ENCODE results near the gene NOVA1.

NOVA1 gene

DNA sequence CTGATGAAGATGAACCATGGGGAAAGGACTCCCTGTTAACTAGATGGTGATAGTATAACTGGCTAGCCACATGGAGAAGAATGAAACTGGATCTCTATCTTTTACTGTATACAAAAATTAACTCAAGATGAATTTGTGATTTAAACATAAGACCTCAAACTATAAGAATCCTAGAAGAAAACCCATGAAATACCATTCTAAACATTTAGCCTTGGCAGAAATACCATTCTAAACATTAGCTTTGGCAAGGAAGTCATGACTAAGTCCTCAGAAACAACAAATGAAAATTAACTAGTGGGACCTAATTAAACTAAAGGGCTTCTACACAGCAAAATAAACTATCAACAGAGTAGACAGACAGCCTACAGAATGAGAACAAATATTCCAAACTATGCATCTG, 28.4 kb upstream of the NOVA1 start:
- TF ChIP-seq, protein P1, sequence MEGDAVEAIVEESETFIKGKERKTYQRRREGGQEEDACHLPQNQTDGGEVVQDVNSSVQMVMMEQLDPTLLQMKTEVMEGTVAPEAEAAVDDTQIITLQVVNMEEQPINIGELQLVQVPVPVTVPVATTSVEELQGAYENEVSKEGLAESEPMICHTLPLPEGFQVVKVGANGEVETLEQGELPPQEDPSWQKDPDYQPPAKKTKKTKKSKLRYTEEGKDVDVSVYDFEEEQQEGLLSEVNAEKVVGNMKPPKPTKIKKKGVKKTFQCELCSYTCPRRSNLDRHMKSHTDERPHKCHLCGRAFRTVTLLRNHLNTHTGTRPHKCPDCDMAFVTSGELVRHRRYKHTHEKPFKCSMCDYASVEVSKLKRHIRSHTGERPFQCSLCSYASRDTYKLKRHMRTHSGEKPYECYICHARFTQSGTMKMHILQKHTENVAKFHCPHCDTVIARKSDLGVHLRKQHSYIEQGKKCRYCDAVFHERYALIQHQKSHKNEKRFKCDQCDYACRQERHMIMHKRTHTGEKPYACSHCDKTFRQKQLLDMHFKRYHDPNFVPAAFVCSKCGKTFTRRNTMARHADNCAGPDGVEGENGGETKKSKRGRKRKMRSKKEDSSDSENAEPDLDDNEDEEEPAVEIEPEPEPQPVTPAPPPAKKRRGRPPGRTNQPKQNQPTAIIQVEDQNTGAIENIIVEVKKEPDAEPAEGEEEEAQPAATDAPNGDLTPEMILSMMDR (IDR thresholded peaks at IDR 0.05; ENCODE audit: low read depth, low read length, poor library complexity, severe bottlenecking) = no peak
- TF ChIP-seq EZH2phosphoT487 (IDR thresholded peaks at IDR 0.05; ENCODE audit: borderline replicate concordance, low read length) = no peak

DNA sequence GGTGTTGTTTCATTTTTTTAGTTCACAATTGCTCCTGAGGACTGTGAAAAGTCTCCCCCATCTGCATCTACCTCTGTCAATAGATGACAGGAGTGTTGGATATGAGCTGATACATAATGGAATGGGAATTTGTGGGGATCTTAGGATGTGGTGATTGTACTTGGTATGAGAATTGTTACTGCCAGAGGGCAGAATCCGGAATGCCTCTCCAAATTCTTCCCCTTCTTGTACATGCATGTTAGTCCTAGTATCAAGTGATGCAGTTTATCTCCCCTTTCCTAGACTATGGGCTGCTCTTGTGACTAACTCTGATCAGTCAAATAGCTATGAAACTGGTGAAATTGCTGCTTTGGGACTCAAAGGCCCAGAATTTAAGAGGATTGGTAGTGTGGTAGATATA, 24.8 kb upstream of the NOVA1 start:
- TF ChIP-seq, protein P1 (IDR thresholded peaks at IDR 0.05; ENCODE audit: low read depth, low read length, poor library complexity, severe bottlenecking) = no peak
- TF ChIP-seq EZH2phosphoT487 (IDR thresholded peaks at IDR 0.05; ENCODE audit: borderline replicate concordance, low read length) = no peak
- Histone ChIP-seq H3K9me2 (replicated peaks; ENCODE audit: control insufficient read depth, low read length) (no peaks in the 10 kb centered on the region), H3K4me1 (ENCODE audit: control insufficient read depth, low read length) (no peaks in the 10 kb centered on the region), H4K20me1 (ENCODE audit: control insufficient read depth, insufficient read depth, low read depth, low read length) (no peaks in the 10 kb centered on the region), H3K36me3 (ENCODE audit: control insufficient read depth, low read length) (no peaks in the 10 kb centered on the region), H3K4me3 (ENCODE audit: low read length) (no peak overlapping the region), H3K79me2 (ENCODE audit: control insufficient read depth, low read length) (no peaks in the 10 kb centered on the region), H3K27ac (ENCODE audit: low read depth, low read length) (no peak overlapping the region), H3K9me3 (ENCODE audit: control insufficient read depth, insufficient read depth, low read length) (no peaks in the 10 kb centered on the region), H3K27me3 (ENCODE audit: control insufficient read depth, low read length) (no peaks in the 10 kb centered on the region), H3F3A (ENCODE audit: control insufficient read depth, insufficient read depth) (no peaks in the 10 kb centered on the region), H3K4me2 (ENCODE audit: low read length) (no peak overlapping the region)

More for the DNA sequence above, 28.4 kb upstream of the NOVA1 start:
- Histone ChIP-seq H3K79me2 (ENCODE audit: control insufficient read depth, low read length) (no peaks in the 10 kb centered on the region), H3K9me3 (ENCODE audit: control insufficient read depth, insufficient read depth, low read length) (no peaks in the 10 kb centered on the region), H3F3A (ENCODE audit: control insufficient read depth, insufficient read depth) (no peaks in the 10 kb centered on the region), H3K4me2 (ENCODE audit: low read length) (no peak overlapping the region), H3K4me1 (ENCODE audit: control insufficient read depth, low read length) (no peaks in the 10 kb centered on the region), H3K27ac (ENCODE audit: low read depth, low read length) (no peak overlapping the region), H4K20me1 (ENCODE audit: control insufficient read depth, insufficient read depth, low read depth, low read length) (no peaks in the 10 kb centered on the region), H3K36me3 (ENCODE audit: control insufficient read depth, low read length) (no peaks in the 10 kb centered on the region), H3K4me3 (ENCODE audit: low read length) (no peak overlapping the region), H3K27me3 (ENCODE audit: control insufficient read depth, low read length) (no peaks in the 10 kb centered on the region), H3K9me2 (replicated peaks; ENCODE audit: control insufficient read depth, low read length) (no peaks in the 10 kb centered on the region)

DNA sequence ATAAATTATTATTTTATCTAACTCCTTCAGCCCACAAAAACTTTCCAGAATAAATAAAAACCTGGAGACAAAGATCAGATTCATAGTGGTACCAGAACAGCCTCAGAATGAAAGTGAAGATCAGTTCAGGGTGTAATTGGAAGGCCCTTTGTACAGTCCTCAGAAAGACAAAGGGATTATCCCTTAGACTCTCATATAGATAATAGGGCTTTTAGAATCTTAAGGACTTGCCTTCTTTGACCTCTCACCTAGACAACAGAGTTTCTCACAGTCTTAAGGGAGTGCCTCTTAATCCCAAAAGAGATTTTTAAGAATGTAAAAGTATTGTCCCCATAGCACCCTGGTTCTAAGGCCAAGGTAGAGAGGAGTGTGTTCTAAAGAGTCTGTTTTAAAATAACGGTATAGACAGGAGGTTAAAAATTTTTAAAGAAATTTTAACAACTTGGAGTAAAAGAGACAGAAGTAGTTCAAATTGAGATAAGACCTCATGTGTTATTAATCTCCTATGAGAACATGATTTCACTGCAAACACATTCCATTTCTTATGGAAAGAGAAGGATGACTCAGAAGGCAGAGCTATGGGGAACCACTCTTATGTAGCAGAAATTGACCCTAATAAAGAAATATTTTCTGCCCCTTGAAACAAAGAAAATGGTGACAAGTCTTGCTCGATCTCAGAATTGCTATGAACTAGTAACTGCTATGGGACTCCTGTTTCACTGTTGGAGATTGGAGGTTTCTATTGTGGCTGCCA, 24.2 kb upstream of the NOVA1 start:
- Histone ChIP-seq H3K36me3 (ENCODE audit: control insufficient read depth, low read length) (no peaks in the 10 kb centered on the region), H3K9me2 (replicated peaks; ENCODE audit: control insufficient read depth, low read length) (no peaks in the 10 kb centered on the region), H3K27me3 (ENCODE audit: control insufficient read depth, low read length) (no peaks in the 10 kb centered on the region), H3K79me2 (ENCODE audit: control insufficient read depth, low read length) (no peaks in the 10 kb centered on the region), H3K4me3 (ENCODE audit: low read length) (no peak overlapping the region), H3F3A (ENCODE audit: control insufficient read depth, insufficient read depth) (no peaks in the 10 kb centered on the region), H3K9me3 (ENCODE audit: control insufficient read depth, insufficient read depth, low read length) (no peaks in the 10 kb centered on the region), H3K27ac (ENCODE audit: low read depth, low read length) (no peak overlapping the region), H3K4me1 (ENCODE audit: control insufficient read depth, low read length) (no peaks in the 10 kb centered on the region), H4K20me1 (ENCODE audit: control insufficient read depth, insufficient read depth, low read depth, low read length) (no peaks in the 10 kb centered on the region), H3K4me2 (ENCODE audit: low read length) (no peak overlapping the region)
- TF ChIP-seq, protein P1 (IDR thresholded peaks at IDR 0.05; ENCODE audit: low read depth, low read length, poor library complexity, severe bottlenecking) = no peak
- no peak for TF ChIP-seq EZH2phosphoT487 (IDR thresholded peaks at IDR 0.05; ENCODE audit: borderline replicate concordance, low read length)
